DMS53 (cell line): ENCODE results near the gene HES5.
"Not testable (repeated sequence)": the region's sequence is repeated elsewhere in the genome, so short reads cannot be mapped to it uniquely, and the experiment has no call there.

ENCODE experiments used
- DNase-seq: peaks from one replicate; lab custom pipeline; 2025; lab: John Stamatoyannopoulos, UW

Gene HES5

DNA sequence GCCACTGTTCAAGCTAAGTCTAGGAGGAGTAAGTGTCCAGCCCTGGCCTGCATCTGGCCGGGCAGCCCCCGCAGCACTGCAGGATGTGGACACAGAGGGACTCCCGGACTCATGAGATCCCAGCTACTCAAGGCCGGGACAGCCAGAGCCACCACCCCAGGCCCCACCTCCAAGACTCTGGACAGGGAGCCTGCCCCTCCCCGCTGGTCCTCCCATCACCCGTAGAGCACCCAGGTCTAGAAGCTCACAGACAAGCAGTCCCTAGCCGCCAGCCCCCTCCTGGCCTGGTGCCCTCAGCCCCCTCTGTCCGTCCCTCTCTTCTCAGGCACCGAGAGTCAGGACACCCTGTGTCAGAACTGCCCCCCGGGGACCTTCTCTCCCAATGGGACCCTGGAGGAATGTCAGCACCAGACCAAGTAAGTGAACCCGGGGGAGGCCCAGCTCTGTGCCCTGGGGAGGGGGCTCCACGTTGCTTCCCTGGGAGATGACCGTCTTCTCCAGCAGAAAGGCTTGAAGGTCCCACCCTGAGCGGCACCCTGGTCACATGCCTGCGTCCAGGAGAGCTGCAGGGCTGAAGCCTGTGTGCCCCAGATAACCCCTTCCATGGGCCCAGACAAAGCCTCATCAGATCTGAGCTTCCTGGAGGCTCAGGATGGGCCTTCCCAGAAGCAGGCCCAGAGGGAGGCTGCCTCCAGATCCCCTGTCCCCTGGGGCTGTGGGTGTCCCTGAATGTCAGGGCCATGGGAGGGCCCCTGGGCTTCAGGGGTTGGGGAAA is 30.4 kb upstream of the HES5 start:
- DNase-seq: no peak

DNA sequence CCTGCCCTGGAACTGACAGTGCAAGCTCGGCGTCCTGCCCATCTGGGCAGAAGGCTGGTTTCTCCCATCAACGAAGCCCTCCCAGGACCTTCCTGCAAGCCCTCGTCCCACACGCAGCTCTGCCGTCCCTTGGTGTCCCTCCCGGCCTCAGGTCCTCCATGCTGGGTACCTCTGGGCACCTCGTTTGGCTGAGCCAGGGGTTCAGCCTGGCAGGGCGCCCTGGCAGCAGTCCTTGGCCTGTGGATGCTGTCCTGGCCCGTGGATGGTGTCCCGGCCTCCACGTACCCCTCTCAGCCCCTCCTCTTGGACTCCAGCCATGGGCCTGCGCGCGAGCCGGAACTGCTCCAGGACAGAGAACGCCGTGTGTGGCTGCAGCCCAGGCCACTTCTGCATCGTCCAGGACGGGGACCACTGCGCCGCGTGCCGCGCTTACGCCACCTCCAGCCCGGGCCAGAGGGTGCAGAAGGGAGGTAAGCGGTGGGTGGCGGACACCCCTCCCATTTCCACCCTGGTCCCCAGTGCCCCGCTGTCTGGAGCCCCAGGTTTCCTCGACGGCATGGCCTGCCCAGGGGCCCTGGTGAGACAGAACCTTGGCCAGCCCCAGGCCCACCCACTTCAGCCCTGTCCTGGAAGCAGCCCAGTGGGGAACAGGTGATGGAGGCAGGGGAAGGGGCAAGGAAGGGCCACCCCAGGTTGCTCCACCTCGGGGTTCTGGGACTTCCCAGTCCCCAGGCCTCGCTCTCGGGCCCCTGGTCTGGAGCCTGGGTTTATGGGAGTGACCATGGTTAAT is 29.6 kb upstream of the HES5 start:
- no peak for DNase-seq

DNA sequence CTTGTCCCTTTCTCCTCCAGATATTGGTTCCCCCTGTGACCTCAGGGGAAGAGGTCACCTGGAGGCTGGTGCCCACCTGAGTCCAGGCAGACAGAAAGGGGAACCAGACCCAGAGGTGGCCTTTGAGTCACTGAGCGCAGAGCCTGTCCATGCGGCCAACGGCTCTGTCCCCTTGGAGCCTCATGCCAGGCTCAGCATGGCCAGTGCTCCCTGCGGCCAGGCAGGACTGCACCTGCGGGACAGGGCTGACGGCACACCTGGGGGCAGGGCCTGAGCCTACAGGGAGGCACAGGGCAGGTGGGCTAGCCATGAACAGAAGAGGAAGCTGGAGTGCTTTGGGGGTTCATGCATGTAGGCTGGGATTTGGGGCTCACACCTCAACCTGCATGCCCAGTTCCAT is 28.8 kb upstream of the HES5 start:
- no peak for DNase-seq

DNA sequence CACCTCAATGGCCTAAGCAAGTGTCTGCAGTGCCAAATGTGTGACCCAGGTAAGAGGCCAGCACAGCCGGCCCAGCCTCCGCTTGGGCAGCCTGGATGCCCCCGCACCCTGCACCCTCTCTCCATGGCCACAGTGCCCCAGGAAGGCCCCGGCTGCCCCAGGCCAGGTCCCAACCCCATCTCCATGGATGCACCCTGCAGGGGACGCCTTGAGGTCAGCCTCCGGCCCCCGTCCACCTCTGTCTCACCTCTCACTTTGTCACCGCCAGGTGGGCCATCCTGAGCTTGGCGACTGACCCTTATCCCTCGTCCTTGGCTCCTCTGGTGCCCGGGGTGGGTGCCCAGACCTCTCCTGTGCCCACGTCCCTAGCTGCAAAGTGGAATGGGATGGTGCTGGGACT is 28.4 kb upstream of the HES5 start:
- DNase-seq: no peak

DNA sequence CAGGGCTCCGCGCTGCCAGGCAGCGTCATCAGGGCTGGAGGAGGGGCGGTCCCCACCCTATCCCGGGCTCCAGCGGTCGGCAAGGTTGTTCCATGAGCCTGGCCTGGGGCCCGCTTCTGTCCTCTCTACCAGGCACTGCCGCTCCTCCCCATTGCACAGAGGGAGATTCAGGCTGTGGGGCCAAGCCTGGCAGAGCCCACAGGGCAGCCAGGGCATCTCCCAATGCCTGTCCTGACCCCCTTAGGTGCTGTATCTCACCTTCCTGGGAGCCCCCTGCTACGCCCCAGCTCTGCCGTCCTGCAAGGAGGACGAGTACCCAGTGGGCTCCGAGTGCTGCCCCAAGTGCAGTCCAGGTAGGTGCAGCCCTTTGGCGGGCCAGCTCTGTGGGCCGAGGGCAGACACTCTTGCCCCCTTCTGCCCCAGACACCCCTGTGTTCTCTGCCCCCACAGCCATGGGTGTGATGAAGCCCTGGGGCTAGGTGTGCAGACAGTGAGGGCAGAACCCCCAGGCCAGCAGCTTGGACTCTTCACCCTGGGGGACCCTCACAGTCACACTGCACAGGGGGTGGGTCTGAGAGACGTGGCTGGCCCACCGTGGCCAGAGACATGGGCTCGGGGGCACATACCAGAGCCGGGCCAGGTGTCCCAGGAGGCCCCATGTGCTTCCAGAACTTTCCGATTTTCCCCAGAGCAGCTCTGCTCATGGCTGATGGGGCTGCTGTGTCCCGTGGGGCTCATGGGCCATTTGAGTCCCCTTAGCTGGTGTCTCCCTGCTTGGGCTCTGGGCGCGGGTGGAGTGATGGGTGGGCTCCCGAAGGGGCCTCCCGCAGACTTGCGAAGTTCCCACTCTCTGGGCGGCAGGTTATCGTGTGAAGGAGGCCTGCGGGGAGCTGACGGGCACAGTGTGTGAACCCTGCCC is 27.7 kb upstream of the HES5 start:
- no peak for DNase-seq

DNA sequence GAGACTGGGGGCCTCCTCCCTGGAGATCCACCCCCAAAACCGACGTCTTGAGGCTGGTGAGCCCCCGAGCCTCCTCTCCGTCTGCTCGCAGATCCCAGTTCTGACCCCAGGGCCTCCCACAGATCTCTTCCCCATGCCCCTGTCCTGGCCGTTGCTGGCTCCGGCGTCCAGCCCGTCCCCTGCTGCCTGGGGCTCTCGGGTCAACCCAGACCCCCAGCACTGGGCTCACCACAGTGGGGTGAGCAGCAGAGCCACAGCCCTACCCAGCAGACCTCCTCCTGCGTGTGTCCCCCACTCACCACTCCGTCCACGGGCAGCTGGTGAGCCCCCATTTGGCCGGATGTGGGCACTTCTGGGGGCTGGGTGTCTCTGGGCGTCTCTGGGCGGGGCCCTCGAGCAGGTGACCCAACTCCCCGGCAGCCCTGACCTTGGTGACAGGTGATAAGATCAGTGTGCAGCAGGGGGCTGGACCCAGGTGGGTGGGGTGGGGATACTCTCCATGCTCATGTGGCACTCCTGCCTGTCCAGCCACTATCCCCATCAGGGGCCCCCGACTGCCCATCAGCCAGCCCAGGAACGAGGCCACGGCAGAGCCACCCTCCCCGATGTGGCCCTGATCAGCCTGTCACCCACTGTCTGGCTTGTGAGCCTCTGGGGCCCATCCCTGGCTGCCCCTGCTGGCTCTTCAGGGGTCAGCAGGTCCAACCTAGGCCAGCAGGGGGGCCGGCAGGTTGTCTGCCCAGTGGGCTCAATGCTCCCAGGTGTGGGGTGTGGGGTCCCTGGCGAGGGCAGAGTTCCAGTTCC is 26.8 kb upstream of the HES5 start:
- peak; percentile 52 for DNase-seq

DNA sequence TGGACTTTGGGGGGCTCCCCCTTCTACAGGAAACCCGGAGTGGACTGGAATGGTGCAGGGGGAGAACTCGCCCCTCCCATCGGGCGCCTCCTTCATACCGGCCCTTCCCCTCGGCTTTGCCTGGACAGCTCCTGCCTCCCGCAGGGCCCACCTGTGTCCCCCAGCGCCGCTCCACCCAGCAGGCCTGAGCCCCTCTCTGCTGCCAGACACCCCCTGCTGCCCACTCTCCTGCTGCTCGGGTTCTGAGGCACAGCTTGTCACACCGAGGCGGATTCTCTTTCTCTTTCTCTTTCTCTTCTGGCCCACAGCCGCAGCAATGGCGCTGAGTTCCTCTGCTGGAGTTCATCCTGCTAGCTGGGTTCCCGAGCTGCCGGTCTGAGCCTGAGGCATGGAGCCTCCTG is 26.2 kb upstream of the HES5 start, which contains the start of gene TNFRSF14:
Gene TNFRSF14, plus strand, starts transcription at position 95 of the 401 bp plus-strand sequence. Its CDS starts 294 bp downstream, at position 389.
- peak; percentile 68 for DNase-seq

DNA sequence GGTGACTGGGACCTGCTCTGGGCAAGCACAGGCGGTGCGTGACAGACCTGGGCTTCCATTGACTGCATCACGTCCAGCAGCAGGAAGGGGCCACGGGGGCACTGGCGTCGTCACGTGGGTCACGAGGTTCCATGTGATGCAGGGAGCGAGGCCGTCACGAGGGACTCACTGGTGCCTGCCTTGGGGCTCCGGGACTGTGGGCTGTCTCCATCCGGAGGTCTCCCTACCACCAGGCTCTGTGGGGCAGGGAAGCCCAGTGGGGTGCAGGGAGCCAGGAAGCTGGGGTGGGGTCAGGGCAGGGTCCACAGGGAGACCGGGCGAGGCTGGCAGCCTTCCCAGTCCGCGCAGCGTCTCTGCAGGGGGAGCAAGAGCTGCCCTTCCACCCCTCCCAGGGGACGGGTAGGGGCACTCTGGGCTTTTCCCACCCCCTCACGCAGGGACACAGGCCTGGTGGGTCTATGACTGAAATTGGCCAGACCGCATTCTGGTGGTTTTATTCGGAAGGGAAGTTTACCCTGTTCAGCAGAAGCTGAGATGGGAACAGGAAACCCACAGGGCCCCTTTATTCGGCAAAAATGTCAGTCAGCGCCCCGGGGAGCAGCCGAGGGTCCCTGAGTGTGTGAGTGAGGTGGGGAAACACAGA is 25.7 kb upstream of the HES5 start:
- DNase-seq: peak; percentile 76

DNA sequence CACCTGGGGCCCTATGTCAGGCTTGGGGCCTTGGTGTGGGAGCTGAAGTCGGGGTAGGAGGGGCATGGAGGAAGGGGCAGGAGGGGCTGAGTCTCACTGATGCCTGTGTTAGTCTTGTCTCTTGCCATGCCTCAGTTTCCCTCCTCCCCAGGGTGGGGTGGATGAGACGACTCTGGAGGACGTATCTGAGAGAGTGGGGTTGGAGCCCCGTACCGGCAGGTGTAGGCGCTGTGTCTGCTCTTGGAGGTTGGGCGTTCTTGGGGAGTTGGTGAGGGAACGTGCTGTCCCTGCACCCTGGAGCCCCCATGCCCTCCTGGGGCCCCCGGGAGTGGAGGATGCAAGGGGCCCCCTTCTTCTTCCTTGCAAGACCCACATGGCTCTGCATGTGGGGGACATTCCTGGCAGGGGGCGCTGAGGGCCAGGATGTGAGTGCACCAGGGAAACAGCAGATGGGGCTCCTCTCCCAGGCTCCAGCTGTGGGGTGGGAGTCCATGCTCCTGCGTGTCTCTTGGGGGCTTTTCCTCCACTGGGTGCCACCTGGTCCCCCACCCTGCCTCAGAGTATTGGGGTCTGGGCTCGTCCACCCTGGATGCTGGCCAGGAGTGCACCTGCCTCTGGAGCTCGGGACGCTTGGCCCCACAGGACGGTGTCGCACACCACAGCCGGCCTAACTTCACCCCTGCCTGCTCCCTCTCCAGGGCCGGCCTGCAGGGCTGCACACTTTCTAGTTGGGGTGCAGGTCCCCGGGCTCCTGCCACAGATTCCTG is 24.7 kb upstream of the HES5 start:
- DNase-seq: no peak

DNA sequence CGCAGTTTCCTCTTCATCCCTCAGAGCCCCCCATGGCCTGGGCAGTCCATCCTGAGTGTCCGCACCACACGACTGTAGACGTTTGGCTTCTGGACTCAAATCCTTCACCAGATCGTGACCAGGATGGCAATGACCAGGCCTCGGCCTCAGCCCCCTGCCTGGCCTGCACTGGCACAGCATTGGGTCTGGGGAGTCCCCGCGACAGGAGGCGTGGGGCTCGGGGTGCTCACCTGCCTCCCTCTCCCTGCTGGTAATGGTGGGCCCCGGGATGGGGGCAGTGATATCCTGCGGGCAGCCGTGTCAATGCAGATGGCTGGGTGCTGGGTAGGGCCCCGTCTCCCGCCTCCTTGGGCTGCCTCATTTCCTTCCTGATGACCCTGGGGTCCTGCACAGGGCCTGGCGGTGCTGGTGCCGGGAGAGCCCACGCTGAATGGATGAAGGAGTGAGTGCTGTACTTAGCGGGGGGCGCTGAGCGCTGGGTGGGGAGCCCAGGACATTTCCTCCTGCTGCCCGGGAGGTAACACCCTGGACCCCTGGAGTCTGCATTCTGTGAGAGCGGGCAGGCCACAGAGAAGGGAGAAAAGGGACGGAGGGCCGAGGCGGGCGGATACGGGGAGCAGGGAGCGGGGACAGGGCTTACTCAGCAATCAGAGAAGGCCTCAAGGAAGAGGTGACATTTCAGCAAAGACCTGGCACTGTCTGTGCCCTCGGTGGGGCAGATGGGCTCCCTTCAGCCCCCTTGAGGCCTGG is 24.0 kb upstream of the HES5 start:
- no peak for DNase-seq

DNA sequence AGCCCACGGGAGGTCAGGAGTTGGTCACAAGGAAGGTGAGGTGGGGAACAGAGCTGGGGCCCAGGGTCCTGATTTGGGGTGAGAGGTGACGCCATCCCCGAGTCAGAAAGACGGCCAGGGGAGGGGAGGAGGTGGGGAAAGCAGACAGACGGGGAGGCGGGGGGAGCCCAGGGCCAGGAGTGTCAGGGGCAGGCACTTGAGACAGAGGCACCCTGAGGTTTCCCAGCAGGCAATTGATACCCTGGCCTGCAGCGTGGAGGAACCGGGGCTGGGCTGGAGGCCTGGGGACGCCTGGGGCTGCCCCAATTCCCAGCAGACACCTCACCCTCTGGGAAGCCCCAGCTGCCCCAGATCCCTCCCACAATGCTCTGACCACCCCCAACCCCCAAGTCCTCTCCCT is 23.0 kb upstream of the HES5 start:
- DNase-seq: not testable (repeated sequence)

DNA sequence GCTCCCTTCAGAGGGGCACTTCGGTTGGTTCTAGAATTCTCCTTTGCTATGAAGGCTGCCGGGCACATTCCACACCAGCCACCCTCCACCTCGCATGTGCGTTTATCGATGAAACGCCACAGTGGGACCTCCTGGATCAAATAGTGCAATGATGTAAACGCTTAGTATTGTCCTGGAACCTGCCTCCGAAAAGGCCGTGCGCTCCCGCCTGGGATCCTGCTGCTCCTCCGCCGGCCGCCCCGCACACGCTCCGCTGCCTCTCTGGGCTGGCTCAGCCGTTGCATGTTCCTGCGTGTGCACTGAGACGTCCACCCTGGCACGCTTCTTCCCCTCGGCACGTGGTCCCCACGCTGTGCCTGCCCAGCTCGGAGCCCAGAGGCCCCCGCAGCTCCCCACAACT is 22.1 kb upstream of the HES5 start:
- no peak for DNase-seq

DNA sequence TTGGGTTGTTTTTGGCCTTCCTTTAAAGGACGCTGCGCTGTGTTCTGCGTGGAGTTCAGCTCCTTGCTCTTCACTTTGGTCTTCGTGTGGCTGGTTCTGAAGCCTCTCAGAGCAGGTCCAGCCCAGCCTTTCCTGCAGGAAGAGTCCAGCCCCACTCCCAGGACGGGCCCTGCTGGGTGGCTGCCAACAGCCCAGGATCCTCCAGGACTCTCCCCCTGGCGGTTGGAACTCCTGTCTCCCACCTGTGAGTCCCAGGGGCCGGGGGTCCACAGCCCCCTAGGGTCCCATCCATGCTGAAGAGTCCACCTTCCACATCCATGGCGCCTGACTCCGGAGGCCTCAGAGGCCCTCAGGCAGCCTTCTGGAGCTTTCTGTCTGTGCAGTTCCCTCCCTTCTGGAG is 21.5 kb upstream of the HES5 start:
- not testable (repeated sequence) for DNase-seq

DNA sequence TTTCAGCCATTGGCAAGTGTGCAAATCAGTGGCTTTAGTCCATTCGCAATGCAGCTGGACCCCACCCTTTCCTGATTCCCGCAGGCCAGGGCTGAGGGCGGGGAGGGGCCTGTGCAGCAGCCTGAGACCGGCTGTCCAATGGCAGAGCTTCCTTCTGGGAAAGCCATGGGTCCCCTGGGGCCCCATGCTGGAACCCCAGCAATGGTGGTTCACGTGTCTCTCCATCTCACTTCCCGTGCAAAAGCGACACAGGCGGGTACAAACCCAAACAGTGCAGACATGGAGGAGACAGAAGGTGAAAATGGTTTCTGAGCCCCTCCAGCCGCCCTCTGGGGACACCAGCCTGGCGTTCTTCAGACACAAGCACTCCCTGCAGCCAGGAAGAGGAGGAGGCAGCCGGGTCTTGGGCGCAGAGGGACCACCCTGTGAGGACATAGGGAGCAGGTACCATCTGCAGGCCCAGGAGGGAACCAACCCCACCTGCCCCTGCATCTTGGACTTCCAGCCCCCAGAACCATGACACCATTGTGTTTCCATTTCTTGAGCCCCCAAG is 20.3 kb upstream of the HES5 start:
- not testable (repeated sequence) for DNase-seq

DNA sequence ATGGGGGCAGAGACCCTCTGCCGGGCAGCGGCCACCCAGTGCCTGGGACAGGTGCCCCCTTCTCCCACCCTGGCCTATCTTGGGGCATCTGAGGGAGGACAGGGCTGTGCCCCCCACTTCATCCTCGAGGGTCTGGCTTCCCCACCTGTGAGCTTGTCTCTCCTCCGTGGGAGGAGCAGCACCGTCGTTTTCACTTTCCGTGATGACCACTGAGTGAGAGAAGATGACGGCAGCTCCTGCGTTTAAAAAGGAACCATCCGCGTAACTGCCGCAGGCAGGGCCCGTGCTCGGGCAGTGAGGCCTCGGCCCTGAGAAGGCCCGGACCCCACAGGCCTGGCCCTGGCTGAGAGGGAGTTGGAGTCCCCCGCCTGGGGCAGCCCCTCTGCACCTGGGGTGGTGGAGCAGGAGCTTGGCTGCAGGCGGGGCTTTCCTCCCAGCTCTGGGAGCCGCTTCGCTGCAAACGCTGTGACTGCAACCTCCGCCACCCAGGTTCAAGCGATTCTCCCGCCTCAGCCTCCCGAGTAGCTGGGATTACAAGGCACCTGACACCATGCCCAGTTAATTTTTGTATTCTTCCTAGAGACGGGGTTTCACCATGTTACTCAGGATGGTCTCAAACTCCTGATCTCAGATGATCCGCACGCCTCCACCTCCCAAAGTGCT is 19.4 kb upstream of the HES5 start:
- not testable (repeated sequence) for DNase-seq

DNA sequence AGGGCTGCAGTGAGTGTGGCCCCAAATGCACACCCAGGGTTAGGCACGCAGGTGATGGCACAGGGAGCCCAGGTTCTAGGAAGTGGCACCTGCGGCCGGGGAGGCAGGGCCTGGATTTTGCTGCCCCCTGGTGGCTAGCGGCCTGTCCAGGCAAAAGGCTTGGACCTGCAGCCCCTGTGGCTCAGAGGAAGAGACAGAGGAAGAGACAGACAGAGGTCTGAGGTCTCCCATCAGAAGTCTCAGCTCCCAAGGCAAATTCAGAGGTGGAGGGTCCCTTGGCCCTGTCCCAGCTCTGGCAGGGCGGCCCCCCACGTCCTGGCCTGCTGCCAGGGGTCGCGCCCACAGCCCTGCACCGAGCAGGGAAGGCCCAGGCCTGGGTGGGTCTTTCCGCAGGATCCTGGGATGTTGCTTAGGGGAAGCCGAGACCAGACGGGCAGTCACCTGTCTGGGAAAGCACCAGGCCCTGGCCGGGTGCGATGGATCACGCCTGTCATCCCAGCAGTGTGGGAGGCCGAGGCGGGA is 18.1 kb upstream of the HES5 start:
- peak; percentile 93 for DNase-seq

DNA sequence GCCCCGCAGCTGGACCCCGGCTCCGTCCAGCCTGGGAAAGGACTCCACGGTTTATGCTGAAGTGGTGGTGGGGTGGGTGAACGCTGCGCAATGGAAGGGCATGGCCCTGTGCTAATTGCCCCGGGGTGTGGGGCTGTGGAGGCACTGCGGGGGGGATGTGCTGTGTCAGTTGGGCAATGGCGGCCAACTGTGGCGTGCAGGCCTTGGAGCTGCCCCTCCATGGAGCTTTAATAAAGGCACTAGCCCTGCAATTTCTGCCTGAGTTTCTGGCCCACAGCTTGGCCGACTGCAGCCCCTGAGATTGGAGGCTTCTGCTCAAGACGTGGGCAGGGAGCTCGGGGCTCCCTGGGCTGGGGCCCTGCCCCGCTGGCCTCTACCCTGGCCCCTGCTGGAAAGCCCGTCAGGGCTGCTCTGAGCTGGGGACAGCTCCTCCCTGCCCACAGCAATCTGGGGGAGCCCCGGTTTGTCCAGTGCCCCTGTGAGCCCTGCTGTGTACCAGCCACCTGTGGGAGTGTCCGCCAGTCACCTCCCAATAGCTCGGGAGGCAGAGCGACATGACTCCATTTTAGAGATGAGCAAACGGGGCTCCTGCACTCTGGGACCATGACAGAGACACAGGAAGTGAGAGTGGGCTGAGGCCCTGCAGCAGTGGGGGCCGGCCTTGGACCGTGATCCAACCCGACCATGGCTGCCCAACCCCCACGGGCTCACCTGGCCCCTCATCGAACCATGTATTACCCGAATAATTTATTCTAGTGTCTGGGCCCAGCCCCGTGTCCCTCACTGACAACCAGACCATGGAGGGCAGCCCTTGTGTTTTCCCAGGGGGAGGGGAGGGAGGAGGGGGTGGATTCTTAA is 17.4 kb upstream of the HES5 start:
- DNase-seq: peak; percentile 72
